BLaER1 treated with 17β-estradiol and CSF1 and Interleukin-3, amounts not matched to agents 10 nM and 100 nM (cell line): ENCODE measurements around the gene PPT1.

ENCODE experiments used
- H3K27ac ChIP-seq, 11 experiments: shearing (Covaris generic); formaldehyde crosslinking; 2 replicates each; pipeline ENCODE4 v1.8.1; 2022
- H3K27me3 ChIP-seq, 11 experiments: shearing (Covaris generic); formaldehyde crosslinking; 2 replicates each; pipeline ENCODE4 v1.8.1; 2022
- H3K36me3 ChIP-seq, 11 experiments: shearing (Covaris generic); formaldehyde crosslinking; 2 replicates each; pipeline ENCODE4 v1.8.1; 2022
- H3K4me1 ChIP-seq, 10 experiments: shearing (Covaris generic); formaldehyde crosslinking; 2 replicates each; pipeline ENCODE4 v1.8.1; 2022
- H3K4me2 ChIP-seq, 11 experiments: shearing (Covaris generic); formaldehyde crosslinking; 2 replicates each; pipeline ENCODE4 v1.8.1; 2022
- H3K4me3 ChIP-seq, 10 experiments: shearing (Covaris generic); formaldehyde crosslinking; 2 replicates each; pipeline ENCODE4 v1.8.1; 2022
- H3K9ac ChIP-seq, 11 experiments: shearing (Covaris generic); formaldehyde crosslinking; 2 replicates each; pipeline ENCODE4 v1.8.1; 2022
- H3K9me3 ChIP-seq, 11 experiments: shearing (Covaris generic); formaldehyde crosslinking; replicated peaks in 1 of 11; 2 replicates each; pipeline ENCODE4 v1.8.1; 2022
- H4K20me1 ChIP-seq, 11 experiments: shearing (Covaris generic); formaldehyde crosslinking; 2 replicates each; pipeline ENCODE4 v1.8.1; 2022
- Cebpa-rat ChIP-seq, 11 experiments: shearing (Covaris generic); IDR thresholded peaks; 2 replicates each; pipeline ENCODE4 v1.8.1; 2022

The PPT1 gene

DNA sequence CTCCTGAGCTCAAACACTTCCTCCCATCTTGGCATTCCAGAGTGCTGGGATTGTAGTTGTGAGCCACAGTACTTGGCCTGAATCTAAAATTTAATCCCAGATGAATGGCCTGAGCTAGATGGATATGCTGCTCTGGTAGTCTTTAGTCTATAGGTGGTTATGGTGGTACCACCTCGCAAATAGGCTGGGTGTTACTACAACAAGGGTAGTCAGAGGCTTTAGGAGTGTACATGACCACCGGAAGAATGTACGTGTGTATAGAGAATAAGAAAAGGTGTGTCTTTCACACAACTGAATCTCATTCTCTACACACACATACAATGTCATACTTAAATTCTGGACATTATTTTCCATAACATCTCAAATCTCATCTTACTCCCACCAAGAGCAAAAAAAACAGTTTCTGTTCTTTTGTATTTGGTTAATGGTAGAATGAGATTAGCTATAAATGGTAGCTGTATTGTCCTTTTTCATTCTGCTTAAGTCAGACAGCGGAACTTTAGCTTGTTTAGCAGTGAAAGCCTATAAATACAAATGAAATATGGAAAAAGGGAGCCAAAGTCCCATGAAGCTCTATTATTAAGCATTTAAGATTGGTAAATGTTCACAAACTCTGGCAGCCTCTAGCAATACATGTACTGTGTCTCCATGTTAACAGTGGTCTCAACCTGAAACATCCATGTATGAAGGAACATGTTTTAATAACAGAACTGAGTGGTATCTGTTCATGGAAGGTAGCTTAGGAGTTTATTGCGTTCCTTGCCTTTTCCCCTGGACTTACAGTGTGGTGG is 40.3 kb downstream of the PPT1 start:
- peak overlapping the region in 10 of 11 experiments; percentile 88 to 99 (median 97); a peak in 21 of 22 replicates for H3K27ac ChIP-seq
- H3K9me3 ChIP-seq, result no peaks in the 10 kb centered on the region
- H3K36me3 ChIP-seq, result peaks cover 56 to 95% (median 81%) of the 10 kb centered on the region in 11 experiments
- peak overlapping the region; percentile 8 to 87 (median 75); a peak in 17 of 22 replicates for H3K9ac ChIP-seq
- peak overlapping the region; percentile 16 to 100 (median 91); a peak in 19 of 22 replicates for H3K4me2 ChIP-seq
- H4K20me1 ChIP-seq, result peaks cover 0 to 100% (median 0%) of the 10 kb centered on the region in 11 experiments; a peak in 9 of 22 replicates
- H3K4me3 ChIP-seq, result peak overlapping the region in 3 of 10 experiments; percentile 2 to 30 (median 21); a peak in 4 of 20 replicates
- H3K4me1 ChIP-seq, result peaks cover 62 to 100% (median 96%) of the 10 kb centered on the region in 10 experiments
- no peak for TF ChIP-seq Cebpa-rat (IDR thresholded peaks at IDR 0.05)
- no peaks in the 10 kb centered on the region for H3K27me3 ChIP-seq

GRCh38 chr1:40053138-40053887 is 43.7 kb downstream of the PPT1 start:
- Histone ChIP-seq H3K27ac (peak overlapping the region in 9 of 11 experiments; percentile 31 to 99 (median 97); a peak in 16 of 22 replicates), H3K4me3 (no peak overlapping the region; a peak in 1 of 20 replicates), H3K27me3 (no peaks in the 10 kb centered on the region), H3K4me1 (peaks cover 41 to 100% (median 96%) of the 10 kb centered on the region in 10 experiments), H3K4me2 (peak overlapping the region in 9 of 11 experiments; percentile 9 to 100 (median 54); a peak in 16 of 22 replicates), H4K20me1 (peaks cover 3 to 100% (median 17%) of the 10 kb centered on the region in 11 experiments; a peak in 18 of 22 replicates), H3K9ac (peak overlapping the region in 4 of 11 experiments; percentile 13 to 40 (median 18); a peak in 1 of 22 replicates), H3K36me3 (peaks cover 52 to 92% (median 84%) of the 10 kb centered on the region in 11 experiments), H3K9me3 (no peaks in the 10 kb centered on the region)
- TF ChIP-seq Cebpa-rat (IDR thresholded peaks at IDR 0.05), result no peak

- Histone ChIP-seq H3K4me2 (peak overlapping the region in 10 of 11 experiments; percentile 7 to 100 (median 85); a peak in 20 of 22 replicates), H3K27me3 (no peaks in the 10 kb centered on the region), H3K9me3 (no peaks in the 10 kb centered on the region), H3K36me3 (peaks cover 59 to 92% (median 88%) of the 10 kb centered on the region in 11 experiments), H3K27ac (peak overlapping the region in 10 of 11 experiments; percentile 17 to 95 (median 70); a peak in 19 of 22 replicates), H3K4me1 (peaks cover 19 to 100% (median 86%) of the 10 kb centered on the region in 10 experiments), H4K20me1 (peaks cover 27 to 100% (median 42%) of the 10 kb centered on the region in 11 experiments; a peak in 21 of 22 replicates), H3K9ac (peak overlapping the region in 10 of 11 experiments; percentile 14 to 64 (median 44); a peak in 13 of 22 replicates), H3K4me3 (peak overlapping the region in 5 of 10 experiments; percentile 1 to 53 (median 15); a peak in 5 of 20 replicates)
- TF ChIP-seq Cebpa-rat (IDR thresholded peaks at IDR 0.05), result no peak
Measured at GRCh38 chr1:40050863-40051262, 46.2 kb downstream of the PPT1 start.

DNA sequence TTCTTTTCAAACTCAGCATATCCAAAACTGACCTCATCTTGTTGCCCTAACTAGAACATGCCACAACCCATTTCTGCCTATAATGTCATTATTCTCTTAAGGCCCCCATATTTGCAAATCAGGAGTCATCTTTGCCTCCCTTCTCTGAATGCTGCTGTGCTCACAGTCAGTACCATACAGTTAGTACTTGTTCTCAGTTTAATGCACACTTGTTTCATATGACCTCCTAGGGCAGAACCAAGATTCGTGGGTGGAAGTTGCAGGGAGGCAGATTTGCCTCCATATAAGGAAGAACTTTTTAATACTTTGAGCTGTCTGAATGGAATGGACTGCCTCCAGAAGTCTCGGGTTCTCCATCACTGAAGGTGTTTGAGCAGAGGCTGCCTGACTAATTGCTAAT is 47.3 kb downstream of the PPT1 start:
- peak overlapping the region in 1 of 10 experiments; percentile 20; a peak in 1 of 20 replicates for H3K4me3 ChIP-seq
- peak overlapping the region in 7 of 11 experiments; percentile 8 to 80 (median 39); a peak in 11 of 22 replicates for H3K27ac ChIP-seq
- H3K9ac ChIP-seq, result peak overlapping the region in 2 of 11 experiments; percentile 2 to 9; a peak in 2 of 22 replicates
- H3K27me3 ChIP-seq, result no peaks in the 10 kb centered on the region
- H3K4me2 ChIP-seq, result peak overlapping the region in 7 of 11 experiments; percentile 26 to 100 (median 91); a peak in 13 of 22 replicates
- no peaks in the 10 kb centered on the region for H3K9me3 ChIP-seq
- peaks cover 38 to 100% (median 53%) of the 10 kb centered on the region in 11 experiments; a peak in 21 of 22 replicates for H4K20me1 ChIP-seq
- H3K36me3 ChIP-seq, result peaks cover 59 to 92% (median 88%) of the 10 kb centered on the region in 11 experiments
- peaks cover 19 to 100% (median 86%) of the 10 kb centered on the region in 10 experiments for H3K4me1 ChIP-seq
- TF ChIP-seq Cebpa-rat (IDR thresholded peaks at IDR 0.05), result no peak

DNA sequence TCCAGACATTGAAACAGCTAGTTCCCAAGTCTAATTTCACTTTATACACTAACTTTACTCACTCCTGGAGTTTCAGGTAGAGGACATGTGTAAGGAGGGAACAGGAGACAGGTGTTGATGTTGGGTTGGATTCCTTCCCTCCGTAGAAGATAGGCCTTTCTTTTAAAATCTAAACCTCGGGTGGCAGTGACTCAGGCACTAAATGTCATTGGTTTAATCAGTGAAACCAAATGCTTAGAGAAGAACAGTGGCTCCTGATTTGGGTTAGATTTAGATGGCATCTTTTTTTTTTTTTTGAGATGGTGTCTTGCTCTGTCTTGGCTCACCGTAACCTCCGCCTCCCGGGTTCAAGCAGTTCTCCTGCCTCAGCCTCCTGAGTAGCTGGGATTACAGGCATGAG is 49.3 kb downstream of the PPT1 start:
- H3K4me2 ChIP-seq, result peak overlapping the region in 5 of 11 experiments; percentile 59 to 100 (median 97); a peak in 12 of 22 replicates
- peaks cover 25 to 100% (median 85%) of the 10 kb centered on the region in 10 experiments for H3K4me1 ChIP-seq
- H3K9ac ChIP-seq, result peak overlapping the region in 1 of 11 experiments; percentile 16; a peak in 2 of 22 replicates
- H3K4me3 ChIP-seq, result no peak overlapping the region
- no peak for TF ChIP-seq Cebpa-rat (IDR thresholded peaks at IDR 0.05)
- peaks cover 57 to 94% (median 89%) of the 10 kb centered on the region in 11 experiments for H3K36me3 ChIP-seq
- no peaks in the 10 kb centered on the region for H3K9me3 ChIP-seq
- peak overlapping the region in 2 of 11 experiments; percentile 8 to 19; a peak in 3 of 22 replicates for H3K27ac ChIP-seq
- peaks cover 58 to 100% (median 71%) of the 10 kb centered on the region in 11 experiments for H4K20me1 ChIP-seq
- no peaks in the 10 kb centered on the region for H3K27me3 ChIP-seq

DNA sequence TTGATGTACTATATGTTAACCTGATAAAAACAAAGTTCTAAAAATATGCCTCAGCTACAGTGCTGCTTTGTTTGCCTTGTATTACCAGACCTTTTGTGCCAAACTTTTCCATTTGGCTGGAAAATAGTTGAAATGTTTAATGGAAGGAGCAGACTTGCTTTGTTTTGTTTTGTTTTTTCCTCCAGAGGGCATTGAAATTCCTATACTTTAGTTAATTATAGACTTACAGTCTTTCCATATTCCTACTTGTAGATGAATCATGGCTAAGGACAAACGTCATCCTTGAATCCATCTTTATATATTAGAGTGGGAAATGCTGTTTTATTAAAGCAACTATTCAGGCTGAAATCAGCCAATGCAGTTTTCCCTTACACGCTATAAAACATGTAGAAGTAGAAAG is 49.8 kb downstream of the PPT1 start:
- H3K9me3 ChIP-seq, result no peaks in the 10 kb centered on the region
- H3K27ac ChIP-seq, result peak overlapping the region in 1 of 11 experiments; percentile 8; a peak in 2 of 22 replicates
- TF ChIP-seq Cebpa-rat (IDR thresholded peaks at IDR 0.05), result no peak
- H3K27me3 ChIP-seq, result no peaks in the 10 kb centered on the region
- H3K36me3 ChIP-seq, result peaks cover 62 to 95% (median 90%) of the 10 kb centered on the region in 11 experiments
- no peak overlapping the region for H3K4me3 ChIP-seq
- H4K20me1 ChIP-seq, result peaks cover 62 to 100% (median 76%) of the 10 kb centered on the region in 11 experiments
- H3K4me2 ChIP-seq, result peak overlapping the region in 5 of 11 experiments; percentile 59 to 100 (median 97); a peak in 10 of 22 replicates
- peak overlapping the region in 1 of 11 experiments; percentile 16; a peak in 1 of 22 replicates for H3K9ac ChIP-seq
- H3K4me1 ChIP-seq, result peaks cover 30 to 100% (median 85%) of the 10 kb centered on the region in 10 experiments

DNA sequence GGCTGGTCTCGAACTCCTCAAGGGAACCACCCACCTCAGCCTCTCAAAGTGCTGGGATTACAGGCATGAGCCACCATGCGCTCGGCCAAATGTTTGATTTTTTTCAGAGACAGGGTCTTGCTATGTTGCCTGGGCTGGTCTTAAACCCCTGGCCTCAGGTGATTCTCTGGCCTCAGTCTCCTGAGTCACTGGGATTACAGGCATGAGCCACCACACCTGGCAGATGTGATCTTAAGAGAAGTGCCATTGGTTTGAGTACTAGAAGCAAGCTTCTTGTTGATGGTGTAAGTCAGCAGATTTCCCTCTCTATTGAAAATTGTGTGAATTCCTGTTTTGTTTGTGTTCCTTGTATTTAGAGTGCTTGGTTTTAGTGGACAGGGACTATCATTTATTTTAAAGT is 51.3 kb downstream of the PPT1 start:
- TF ChIP-seq Cebpa-rat (IDR thresholded peaks at IDR 0.05), result no peak
- Histone ChIP-seq H3K36me3 (peaks cover 61 to 89% (median 84%) of the 10 kb centered on the region in 11 experiments), H3K27me3 (no peaks in the 10 kb centered on the region), H3K27ac (peak overlapping the region in 5 of 11 experiments; percentile 6 to 38 (median 14); a peak in 6 of 22 replicates), H3K4me3 (peak overlapping the region in 3 of 10 experiments; percentile 32 to 98 (median 87); a peak in 4 of 20 replicates), H3K4me2 (peak overlapping the region in 9 of 11 experiments; percentile 16 to 100 (median 93); a peak in 16 of 22 replicates), H3K9ac (peak overlapping the region in 3 of 11 experiments; percentile 3 to 93 (median 48); a peak in 4 of 22 replicates), H3K4me1 (peaks cover 36 to 92% (median 77%) of the 10 kb centered on the region in 10 experiments), H4K20me1 (peaks cover 67 to 98% (median 85%) of the 10 kb centered on the region in 11 experiments), H3K9me3 (no peaks in the 10 kb centered on the region)
